Type B pancreatic cell (in vitro differentiated cells): ENCODE data around the gene SGF29. TPM values are rescaled to one million over a fixed set of nuclear protein-coding genes. Genes with fewer than 3 reads are reported as not detected.
"Not testable (repeated sequence)": the region's sequence is repeated elsewhere in the genome, so short reads cannot be mapped to it uniquely, and the experiment has no call there.

Source experiments
- DNase-seq: peaks from one replicate; pipeline ENCODE4 v3.0.0; 2021; ENCODE audit warnings: mixed read lengths; ENCODE audit not compliant: unreplicated experiment; ENCODE audit errors: extremely low spot score
- H3K27ac Mint-ChIP-seq: 2 replicates; pipeline ENCODE4 v1.8.0; 2021; ENCODE audit warnings: mild to moderate bottlenecking, mixed read lengths
- H3K27me3 Mint-ChIP-seq: 2 replicates; pipeline ENCODE4 v1.8.0; 2021; ENCODE audit warnings: mixed read lengths
- H3K36me3 Mint-ChIP-seq: 2 replicates; pipeline ENCODE4 v1.8.0; 2021; ENCODE audit warnings: mixed read lengths
- H3K4me1 Mint-ChIP-seq: one replicate; pipeline ENCODE4 v1.8.0; 2021; ENCODE audit warnings: mixed read lengths; ENCODE audit not compliant: unreplicated experiment
- H3K4me3 Mint-ChIP-seq: 2 replicates; pipeline ENCODE4 v1.8.0; 2021; ENCODE audit warnings: mild to moderate bottlenecking, mixed read lengths
- H3K9me3 Mint-ChIP-seq: 2 replicates; pipeline ENCODE4 v1.8.0; 2021; ENCODE audit warnings: mixed read lengths
- CTCF ChIP-seq: fragments of 200-600 bp; sonication (generic); conservative IDR thresholded peaks from 2 replicates; pipeline ENCODE4 v1.5.0; 2021; ENCODE audit warnings: antibody characterized with exemption, mild to moderate bottlenecking
- total RNA-seq: library from RNA; stranded (reverse); gene quantifications from 2 replicates; pipeline ENCODE4 v1.2.1, GENCODE V29; 2021; ENCODE audit warnings: low replicate concordance

Gene SGF29
- total RNA-seq, 1 donor from 2014 or later = 29.6 TPM

GRCh38 chr16:28616636-28617035 is 62.9 kb downstream of the SGF29 start:
- peaks cover 3% of the 10 kb centered on the region for H3K27me3 Mint-ChIP-seq
- H3K9me3 Mint-ChIP-seq = no peaks in the 10 kb centered on the region
- no peak overlapping the region for H3K4me3 Mint-ChIP-seq
- no peak overlapping the region for H3K27ac Mint-ChIP-seq
- no peak for DNase-seq
- no peak for TF ChIP-seq CTCF
- H3K4me1 Mint-ChIP-seq = peaks cover 3% of the 10 kb centered on the region
- H3K36me3 Mint-ChIP-seq = no peaks in the 10 kb centered on the region

GRCh38 chr16:28617874-28618273 is 64.2 kb downstream of the SGF29 start:
- H3K4me3 Mint-ChIP-seq = no peak overlapping the region
- peaks cover 3% of the 10 kb centered on the region for H3K27me3 Mint-ChIP-seq
- no peak for DNase-seq
- peaks cover 7% of the 10 kb centered on the region for H3K4me1 Mint-ChIP-seq
- no peak overlapping the region for H3K27ac Mint-ChIP-seq
- no peaks in the 10 kb centered on the region for H3K36me3 Mint-ChIP-seq
- no peaks in the 10 kb centered on the region for H3K9me3 Mint-ChIP-seq
- no peak for TF ChIP-seq CTCF

- not testable (repeated sequence) for H3K27me3 Mint-ChIP-seq, H3K4me1 Mint-ChIP-seq, DNase-seq, H3K9me3 Mint-ChIP-seq, H3K36me3 Mint-ChIP-seq, H3K27ac Mint-ChIP-seq, H3K4me3 Mint-ChIP-seq
Measured at GRCh38 chr16:28620316-28620715, 66.6 kb downstream of the SGF29 start.

GRCh38 chr16:28621481-28622155 is 67.9 kb downstream of the SGF29 start:
- TF ChIP-seq CTCF = no peak
- H3K9me3 Mint-ChIP-seq = no peaks in the 10 kb centered on the region
- H3K36me3 Mint-ChIP-seq = no peaks in the 10 kb centered on the region
- DNase-seq = no peak
- H3K4me3 Mint-ChIP-seq = no peak overlapping the region
- peaks cover 7% of the 10 kb centered on the region for H3K4me1 Mint-ChIP-seq
- no peak overlapping the region for H3K27ac Mint-ChIP-seq
- H3K27me3 Mint-ChIP-seq = peaks cover 3% of the 10 kb centered on the region

GRCh38 chr16:28622532-28623171 is 68.9 kb downstream of the SGF29 start:
- not testable (repeated sequence) for DNase-seq, H3K27ac Mint-ChIP-seq, H3K27me3 Mint-ChIP-seq, H3K36me3 Mint-ChIP-seq, H3K9me3 Mint-ChIP-seq, H3K4me3 Mint-ChIP-seq, H3K4me1 Mint-ChIP-seq

GRCh38 chr16:28623172-28623711 is 69.5 kb downstream of the SGF29 start:
- TF ChIP-seq CTCF = no peak
- Mint-ChIP-seq H3K4me1 (peaks cover 7% of the 10 kb centered on the region), H3K27ac (no peak overlapping the region), H3K4me3 (no peak overlapping the region), H3K27me3 (no peaks in the 10 kb centered on the region), H3K36me3 (no peaks in the 10 kb centered on the region), H3K9me3 (no peaks in the 10 kb centered on the region)
- no peak for DNase-seq

- not testable (repeated sequence) for H3K27ac Mint-ChIP-seq, H3K4me1 Mint-ChIP-seq, H3K4me3 Mint-ChIP-seq, H3K36me3 Mint-ChIP-seq, DNase-seq, H3K27me3 Mint-ChIP-seq, H3K9me3 Mint-ChIP-seq
Measured at GRCh38 chr16:28630905-28631304, 77.2 kb downstream of the SGF29 start.

- DNase-seq, H3K9me3 Mint-ChIP-seq, H3K4me3 Mint-ChIP-seq, H3K4me1 Mint-ChIP-seq, H3K27ac Mint-ChIP-seq, H3K27me3 Mint-ChIP-seq, H3K36me3 Mint-ChIP-seq: not testable (repeated sequence)
Measured at GRCh38 chr16:28636093-28636823, 82.5 kb downstream of the SGF29 start.

- not testable (repeated sequence) for H3K4me3 Mint-ChIP-seq, H3K27ac Mint-ChIP-seq, DNase-seq, H3K36me3 Mint-ChIP-seq, H3K27me3 Mint-ChIP-seq, H3K9me3 Mint-ChIP-seq, H3K4me1 Mint-ChIP-seq
Measured at GRCh38 chr16:28637765-28638164, 84.0 kb downstream of the SGF29 start, which contains the start of gene NPIPB8. Gene NPIPB8, plus strand, starts transcription at chr16:28638065. Its CDS starts 296 bp downstream, at chr16:28638361.
